Stimulated activated CD8-positive, alpha-beta memory T cell treated with anti-CD3 and anti-CD28 coated beads, Interleukin-2, amount 100 ng/mL, for 1 hour (primary cell): ENCODE results near the gene PDE6A.
"Not testable (repeated sequence)": the region's sequence is repeated elsewhere in the genome, so short reads cannot be mapped to it uniquely, and the experiment has no call there.

Experiments
- DNase-seq, 2 donors: peaks; one replicate each; pipeline ENCODE4 v3.0.0-alpha.2; 2020; ENCODE audit warnings: low read depth in 2 of 2

The PDE6A gene

DNA sequence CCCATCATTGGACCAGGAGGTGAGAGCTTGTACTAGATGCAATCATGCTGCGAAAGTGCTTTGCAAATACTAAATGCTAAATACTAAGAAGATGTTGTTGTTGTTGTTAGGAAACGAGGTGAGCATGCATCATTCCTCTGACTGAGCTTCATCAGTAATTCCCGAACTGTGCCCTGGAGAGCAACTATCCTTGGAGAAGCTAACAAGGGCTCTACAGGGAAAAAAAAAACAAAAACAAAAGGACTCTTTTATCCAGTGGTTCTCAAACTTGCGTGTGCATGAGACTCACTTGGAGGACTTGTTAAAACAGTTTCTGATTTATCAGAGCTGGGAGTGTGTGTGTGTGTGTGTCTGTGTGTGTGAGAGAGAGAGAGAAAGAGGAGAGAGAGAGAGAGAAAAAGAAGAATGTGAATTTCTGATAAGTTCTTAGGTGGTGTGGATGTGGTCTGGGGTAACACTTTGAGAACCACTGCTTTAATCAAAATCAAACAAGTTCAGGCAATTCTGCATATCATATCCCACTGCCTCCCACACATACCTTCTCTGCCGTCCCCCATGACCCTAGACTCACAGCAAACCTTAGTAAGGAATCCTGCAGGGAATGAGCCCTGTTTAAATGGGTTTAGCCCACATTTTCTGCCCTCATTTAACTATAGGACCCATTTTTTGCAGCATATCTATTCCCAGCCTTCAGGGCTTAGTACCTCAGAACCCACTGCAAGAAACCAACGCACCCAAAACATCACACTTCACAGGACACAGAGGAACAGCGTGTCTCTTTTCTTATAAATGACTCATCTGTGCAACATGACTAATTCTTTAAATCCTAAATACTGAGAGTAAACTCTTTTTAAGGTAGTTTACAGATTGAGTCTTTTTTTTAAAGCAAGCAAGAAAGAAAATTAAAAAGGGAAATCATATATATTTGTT, 48.9 kb downstream of the PDE6A start:
- no peak for DNase-seq

DNA sequence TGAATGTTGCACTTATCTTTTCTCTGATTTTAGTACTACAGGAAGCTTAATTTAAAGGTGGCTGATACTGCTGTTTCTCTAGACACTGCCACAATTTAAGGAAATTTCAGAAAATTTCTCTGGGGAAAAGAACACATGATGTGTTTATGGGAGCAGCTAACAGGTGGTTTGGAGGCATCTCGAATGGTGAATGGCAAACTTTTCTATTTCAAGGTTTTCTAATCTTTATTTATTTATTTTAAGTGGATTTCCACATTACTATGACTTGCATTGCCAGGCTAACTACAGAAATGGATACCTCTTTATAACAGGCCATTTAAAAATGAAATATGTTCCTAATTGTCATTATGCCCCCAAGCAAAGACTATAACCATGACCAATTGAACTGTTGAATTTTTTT, 50.4 kb downstream of the PDE6A start:
- DNase-seq = no peak

DNA sequence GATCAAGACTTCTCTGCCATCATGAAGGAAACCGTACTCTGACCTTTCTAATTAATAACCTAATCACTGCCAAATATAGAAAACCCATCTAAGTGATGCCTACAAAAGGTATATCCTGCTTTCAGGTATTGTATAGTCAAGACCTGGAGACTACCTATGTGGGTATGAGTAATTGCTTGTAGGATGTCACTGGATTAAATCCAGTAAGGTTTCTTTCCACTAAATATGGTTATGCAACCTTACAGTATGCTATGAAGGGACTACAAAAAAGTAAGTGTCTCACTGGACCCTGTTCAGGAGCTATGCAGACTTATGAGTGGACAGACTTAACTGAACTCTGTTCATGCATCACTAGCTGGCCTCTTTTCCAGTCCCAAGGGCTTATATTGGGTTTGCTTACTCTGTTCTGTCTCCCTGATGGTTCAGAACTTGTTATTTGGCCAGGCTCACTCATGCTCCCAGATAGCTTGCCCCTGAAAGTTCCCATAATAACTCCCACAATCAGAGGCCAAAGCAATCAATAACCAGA, 51.1 kb downstream of the PDE6A start:
- no peak for DNase-seq

DNA sequence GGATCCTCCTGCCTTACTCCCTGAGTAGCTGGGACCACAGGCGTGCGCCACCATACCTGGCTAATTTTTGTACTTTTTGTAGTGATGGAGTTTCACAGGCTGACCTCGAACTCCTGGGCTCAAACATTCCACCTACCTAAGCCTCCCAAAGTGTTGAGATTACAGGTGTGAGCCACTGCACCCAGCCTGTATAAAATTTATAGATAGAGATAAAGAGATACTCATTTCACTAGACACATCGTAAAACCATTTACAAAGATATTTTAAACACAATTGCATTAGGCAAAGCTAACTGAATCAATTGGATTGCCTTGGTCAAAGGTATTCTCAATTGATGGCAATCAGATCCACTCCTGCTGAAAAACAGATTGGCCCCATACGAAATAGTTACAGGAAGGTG, 52.0 kb downstream of the PDE6A start:
- no peak for DNase-seq

DNA sequence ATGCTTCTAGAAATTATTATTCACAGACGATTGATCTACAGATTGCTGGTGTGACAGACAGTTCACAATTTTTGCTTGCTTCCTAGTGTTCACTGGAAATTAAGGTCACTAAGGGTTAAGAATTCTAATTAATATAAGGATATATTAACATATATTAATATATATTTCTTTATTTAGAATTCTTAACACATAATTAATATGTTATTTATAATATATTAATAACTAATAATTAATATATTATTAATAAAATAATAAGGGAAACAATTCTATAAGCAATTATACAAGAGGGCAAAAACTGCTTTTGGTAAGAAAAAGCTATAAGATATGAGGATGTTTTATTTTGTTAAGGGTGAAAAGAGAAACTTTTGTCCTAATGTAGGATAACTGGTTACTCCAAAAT, 56.3 kb downstream of the PDE6A start:
- DNase-seq = no peak

DNA sequence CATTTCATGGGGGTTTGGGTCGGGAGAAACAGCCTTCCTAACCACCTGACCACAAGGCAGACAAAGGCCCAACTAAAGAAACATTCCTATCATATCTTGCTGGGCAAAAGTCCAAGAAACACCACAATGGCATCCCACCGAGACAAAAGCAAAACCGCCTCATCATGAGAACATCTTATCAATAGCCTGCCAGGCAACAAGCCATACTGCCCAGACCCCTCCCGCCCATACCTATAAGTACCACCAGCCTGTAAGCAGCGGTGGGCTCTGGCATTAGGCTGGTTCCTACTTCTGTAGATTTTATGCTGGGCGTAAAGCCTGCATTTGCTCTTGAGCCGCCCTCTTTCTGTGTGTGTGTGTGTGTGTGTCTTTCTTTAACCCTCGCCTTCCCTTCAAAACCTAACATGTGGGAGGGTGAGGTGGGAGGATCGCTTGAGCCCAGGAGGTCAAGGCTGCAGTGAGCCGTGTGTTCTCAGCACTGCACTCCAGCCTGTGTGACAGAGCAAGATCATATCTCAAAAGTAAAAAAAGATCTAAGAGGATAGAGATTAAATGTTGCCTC, 56.9 kb downstream of the PDE6A start:
- DNase-seq = no peak

DNA sequence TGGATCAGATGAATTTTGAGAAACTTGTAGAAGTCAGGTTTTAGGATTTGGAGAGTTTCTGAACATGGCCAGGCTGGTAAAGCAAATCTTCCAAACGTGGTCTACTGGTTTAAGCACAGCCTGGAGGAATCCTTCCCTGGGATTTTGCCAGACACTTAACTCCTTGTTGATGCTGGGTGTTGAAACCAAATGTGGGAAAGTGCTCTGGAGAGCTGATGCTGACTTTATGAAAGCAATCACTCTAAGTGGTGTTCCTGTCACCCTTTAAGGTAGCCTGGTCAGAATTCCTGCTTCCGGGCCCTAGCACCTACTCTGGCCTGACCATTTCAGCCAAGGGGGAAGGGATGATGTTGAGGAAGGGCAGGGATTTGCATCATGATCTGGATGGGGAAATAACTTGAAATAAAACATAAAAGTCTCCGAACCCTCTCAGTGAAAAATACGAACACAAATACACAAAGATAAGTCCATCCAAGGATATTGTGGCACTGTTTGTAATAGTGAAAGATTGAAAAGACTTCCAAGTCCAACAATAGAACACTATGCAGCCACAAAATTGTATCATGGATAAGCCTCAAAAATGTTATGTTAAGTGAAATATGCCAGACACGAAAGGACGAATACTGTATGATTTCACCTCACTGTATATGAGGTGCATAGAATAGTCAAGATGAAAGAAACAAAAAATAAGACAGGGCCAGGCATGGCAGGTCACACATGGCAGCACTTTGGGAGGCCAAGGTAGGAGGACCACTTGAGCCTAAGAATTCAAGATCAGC, 57.7 kb downstream of the PDE6A start:
- no peak for DNase-seq

DNA sequence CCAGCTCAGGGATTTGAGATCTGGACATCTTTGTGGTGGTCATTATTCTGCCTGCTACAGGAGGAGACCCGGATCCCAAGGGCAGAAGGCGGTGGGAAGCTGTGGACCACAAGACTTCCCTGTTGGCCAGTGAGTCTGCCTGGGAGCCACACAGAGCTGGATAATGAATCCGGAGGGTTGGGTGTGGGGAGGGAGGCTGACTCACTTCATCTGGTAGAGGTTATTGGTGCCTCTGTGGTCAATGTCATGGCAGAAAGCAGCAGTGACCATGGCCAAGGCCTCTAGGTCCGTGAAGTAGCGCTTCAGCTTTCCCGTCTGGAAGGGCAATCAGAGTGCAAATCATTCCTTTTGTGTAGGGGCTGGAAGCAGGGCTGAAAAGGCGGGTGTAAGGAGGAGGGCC, 58.5 kb downstream of the PDE6A start:
- no peak for DNase-seq

DNA sequence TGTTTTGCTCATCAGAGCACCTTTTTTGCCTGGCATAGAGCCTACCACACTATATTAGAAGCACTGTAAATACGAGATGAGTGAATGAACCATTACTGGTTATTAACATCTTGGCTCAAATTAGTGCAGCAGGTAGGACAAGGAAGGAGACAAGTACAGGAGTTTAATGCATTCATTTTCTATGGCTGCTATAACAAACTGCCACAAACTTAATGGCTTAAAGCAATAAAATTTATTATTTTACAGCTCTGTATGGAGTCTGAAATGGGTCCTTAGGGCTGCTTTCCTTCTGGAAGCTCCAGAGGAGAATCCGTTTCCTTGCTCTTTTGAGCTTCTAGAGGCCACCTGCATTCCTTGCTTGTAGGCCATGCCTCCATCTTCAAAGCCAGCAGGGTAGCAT, 59.1 kb downstream of the PDE6A start:
- no peak for DNase-seq

DNA sequence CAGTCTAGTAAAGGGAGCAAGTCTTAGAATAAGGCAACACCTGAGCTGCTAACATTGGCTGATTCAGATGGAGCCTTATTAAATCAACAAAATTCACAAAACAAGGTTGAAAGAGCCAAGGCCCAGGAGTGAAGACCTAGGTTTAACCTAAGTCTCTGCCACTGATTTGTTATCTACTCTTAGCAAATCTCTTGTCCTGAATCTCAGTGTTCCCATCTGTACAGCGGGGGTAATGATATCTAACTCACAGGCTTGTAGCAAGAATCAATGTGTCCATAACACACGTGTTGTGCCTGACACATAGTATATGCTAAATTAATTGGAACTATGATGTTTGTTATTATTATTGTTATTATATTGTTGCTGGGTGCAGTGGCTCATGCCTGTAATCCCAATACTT, 61.0 kb downstream of the PDE6A start:
- no peak for DNase-seq

DNA sequence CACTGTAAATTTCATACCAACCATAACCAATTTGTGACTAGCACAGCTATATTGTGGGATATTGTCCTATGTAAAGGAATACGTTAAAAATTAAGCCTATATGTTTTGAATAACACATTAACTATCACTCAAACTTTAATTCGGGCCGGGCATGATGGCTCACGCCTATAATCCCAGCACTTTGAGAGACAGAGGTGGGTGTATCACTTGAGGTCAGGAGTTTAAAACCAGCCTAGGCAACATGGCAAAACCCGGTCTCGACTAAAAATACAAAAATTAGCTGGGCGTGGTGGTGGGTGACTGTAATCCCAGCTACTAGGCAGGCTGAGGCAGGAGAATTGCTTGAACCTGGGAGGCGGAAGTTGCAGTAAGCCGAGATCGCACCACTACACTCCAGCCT, 62.0 kb downstream of the PDE6A start:
- not testable (repeated sequence) for DNase-seq

DNA sequence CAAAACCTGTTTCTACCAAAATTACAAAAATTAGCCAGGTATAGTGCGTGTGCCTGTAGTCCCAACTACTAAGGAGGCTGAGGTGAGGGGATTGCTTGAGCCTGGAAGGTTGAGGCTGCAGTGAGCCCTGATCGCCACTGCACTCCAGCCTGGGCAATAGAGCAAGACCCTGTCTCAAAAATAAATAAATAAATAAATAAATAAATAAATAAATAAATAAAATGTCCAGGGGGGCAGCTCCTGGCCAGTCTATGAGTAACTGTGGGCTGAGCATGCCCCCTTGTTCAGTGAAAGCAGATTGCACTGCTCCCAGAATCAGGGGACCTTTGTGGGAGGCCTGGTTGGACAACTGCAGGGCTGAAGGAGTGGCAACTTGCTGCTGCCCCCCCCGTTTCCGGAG, 62.7 kb downstream of the PDE6A start:
- DNase-seq = no peak

DNA sequence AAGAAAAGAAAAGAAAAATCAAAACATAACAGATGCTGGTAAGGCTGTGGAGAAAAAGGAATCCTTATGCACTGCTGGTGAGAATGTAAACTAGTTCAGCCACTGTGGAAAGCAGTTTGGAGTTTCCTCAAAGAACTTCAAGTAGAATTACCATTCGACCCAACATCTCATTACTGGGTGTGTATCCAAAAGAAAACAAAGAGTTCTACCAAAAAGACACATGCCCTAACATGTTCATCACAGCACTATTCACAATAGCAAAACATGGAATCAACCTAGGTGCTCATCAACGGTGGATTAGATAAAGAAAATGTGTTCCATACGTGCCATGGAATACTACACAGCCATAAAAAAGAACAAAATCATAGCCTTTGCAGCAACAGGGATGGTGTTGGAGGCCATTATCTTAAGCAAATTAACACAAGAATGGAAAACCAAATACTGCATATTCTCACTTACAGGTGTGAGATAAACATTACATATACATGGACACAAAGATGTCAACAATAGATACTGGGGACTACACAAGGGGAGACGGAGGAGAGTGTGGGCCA, 63.4 kb downstream of the PDE6A start:
- DNase-seq = no peak

DNA sequence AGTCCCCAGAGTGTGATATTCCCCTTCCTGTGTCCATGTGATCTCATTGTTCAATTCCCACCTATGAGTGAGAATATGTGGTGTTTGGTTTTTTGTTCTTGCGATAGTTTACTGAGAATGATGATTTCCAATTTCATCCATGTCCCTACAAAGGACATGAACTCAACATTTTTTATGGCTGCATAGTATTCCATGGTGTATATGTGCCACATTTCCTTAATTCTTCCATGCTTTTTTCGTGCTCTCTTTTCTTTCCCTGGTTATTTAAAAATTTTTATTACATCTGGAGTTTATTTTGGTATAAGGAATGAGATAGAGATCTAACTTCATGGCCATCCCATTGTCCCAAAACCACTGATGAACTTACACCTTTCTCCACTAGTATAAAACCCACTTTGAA, 65.0 kb downstream of the PDE6A start:
- not testable (repeated sequence) for DNase-seq

DNA sequence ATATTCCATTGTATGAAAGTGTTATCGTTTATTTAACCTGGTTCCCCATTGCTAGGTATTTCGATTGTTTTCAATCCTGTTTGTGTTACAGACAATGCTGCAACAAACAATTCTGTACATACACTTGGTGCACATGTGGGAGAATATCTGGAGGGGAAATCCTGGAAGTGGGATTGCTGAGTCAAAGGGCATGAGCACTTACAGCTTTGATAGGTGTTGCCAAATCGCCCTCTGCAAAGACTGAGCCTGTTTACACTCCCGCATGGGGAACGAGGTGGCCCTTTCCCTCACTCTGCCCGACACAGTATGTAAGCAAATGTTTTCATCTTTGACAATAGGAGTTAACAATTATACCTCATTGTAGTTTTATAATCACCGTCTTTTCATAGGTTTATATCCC, 66.2 kb downstream of the PDE6A start:
- no peak for DNase-seq

DNA sequence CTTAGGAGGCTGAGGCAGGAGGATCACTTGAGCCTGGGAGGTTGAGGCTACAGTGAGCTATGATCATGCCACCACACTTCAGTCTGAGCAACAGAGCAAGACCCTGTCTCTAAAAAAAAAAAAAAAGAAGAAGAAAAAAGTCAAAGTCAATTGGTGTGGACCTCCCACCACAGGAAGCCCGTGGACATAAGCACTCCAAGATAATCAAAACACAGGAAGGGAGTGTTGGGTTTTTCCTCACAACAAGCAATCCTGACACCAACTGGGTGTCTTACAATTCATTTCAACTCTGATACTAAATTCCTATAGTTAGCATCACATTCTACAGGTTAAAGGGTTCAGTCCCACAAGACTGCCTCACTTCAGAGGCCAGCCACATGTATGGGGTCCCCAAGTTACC, 70.7 kb downstream of the PDE6A start:
- DNase-seq = no peak

DNA sequence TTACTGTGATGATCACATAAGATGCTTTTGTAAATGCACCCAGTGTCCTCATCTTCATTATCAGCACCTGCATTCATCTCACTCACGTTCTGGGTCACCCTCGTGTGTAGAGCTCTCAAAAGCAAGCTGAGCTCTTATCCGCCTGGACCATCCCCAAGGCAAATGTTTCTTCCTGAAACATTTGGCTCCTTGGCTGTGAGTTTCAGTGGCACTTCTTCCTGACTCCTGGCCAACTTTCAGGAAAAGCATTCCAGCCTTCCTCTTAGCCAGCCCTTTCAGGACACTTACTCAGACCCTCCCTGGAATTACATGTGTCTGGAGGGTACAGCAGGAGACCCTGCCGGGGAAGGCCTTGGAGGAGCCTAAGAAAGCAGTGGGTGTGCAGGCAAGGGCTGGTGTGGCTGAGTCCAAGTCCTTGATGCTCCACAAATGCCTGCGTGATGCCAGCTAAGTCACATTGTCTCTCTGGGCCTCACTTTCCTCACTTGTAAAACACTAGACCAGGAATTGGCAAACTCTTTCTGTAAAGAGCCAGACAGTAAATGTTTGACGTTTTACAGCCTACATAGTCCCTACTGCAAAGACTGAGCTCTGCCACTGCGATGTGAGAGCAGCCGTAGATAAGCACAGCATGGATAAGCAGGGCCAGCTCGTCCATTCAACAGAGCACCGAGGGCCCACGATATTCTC, 72.1 kb downstream of the PDE6A start:
- DNase-seq = no peak

DNA sequence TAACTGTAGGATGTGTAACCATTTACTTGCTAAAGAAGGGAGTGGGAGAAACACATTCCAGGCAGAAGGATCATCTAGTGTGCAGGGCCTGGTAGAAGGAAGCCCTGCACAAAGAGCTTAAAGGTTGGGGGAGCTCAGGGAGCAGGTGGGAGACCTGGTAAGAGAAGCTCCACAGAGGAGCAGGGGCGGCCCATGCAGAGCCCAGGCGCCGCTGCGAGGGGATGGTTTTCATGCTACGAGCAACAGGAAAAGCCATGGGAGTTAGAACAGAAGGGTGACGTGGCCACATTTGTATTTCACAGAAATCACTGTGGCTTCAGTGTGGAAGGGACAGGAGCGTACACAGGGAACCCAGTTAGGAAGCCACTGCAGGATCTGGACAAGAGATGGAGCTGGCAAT, 73.1 kb downstream of the PDE6A start:
- no peak for DNase-seq

DNA sequence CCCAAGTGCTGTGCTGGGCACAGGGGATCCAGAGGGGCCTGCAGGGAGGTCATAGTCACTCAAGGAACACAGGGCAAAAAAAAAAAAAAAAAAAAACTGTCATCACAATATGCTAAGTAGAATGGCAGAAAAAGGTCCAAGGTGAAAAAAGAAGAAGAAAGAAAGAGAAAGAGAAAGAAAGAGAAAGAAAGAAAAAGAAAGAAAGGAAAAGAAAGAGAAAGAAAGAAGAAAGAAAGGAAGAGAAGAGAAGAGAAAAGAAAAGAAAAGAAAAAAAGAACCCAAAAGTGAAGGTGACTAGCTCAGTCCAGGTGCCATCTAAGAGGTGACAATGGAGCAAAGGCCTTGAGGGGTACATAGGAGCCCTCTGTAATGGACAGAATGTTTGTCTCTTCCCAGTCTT, 73.9 kb downstream of the PDE6A start:
- DNase-seq = no peak

DNA sequence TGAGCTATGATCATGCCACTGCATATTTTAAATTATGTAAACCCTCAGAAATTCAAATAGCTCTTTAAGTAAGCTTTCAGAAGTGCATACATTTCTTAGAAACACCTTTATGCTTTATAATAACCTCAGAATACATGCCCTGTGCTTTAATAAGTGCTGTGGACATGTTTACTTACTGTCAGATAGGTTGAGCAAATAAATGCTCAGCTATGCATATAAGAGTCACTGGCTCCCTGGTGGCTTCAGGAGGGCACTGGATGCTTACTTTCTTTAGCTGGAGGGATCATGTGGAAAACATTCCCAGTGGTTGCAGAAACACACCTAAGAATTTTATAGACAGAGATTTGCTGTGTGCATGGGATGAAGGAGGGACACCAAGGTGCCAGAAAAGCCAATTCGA, 74.4 kb downstream of the PDE6A start:
- DNase-seq = no peak

DNA sequence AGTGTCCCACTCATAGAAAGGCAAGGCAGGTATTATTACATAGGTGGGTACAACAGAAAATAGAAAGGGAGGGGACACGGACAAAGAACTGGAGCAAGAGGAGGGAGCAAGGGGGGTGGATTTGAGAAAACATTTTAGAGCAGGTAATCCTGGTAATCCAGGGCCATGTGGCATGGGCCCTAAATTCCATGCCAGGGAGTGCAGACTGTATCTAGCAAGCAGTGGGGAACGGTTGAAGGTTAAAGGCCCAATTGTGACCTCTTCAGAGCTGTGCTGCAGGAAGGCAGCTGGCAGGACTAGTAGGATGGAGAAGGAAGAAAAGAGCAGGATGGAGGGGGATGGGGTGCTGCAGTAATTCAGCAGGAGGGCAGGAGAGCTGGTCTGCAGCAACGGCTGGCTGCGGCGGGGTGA, 75.2 kb downstream of the PDE6A start:
- no peak for DNase-seq

DNA sequence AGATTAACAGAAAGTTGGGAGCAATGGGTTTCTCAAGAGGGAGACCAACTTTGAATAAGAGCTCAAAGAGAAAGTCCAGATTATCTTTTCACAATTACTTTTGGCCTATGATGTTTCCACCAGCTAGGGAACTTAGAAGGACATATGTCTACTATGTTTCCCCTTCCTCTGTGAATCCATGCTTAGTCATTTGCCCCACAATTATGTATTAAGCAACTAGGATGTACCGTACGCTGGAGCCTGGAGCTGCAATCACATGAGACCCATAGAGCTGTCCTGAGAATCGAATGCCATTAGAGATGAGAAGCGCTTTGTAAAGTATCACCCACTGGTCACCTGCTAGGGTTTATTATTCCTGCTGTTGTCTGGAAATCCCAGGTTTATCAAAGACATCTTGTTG, 78.8 kb downstream of the PDE6A start:
- no peak for DNase-seq
